WTC11 (cell line): Measurements from ENCODE around the gene RTP3.

ENCODE experiments used
- ELF4 ChIP-seq: sonication (generic); formaldehyde crosslinking; IDR thresholded peaks from 2 replicates; pipeline ENCODE4 v1.8.1; 2022; ENCODE audit warnings: low read depth, mild to moderate bottlenecking, moderate library complexity, missing genetic modification reagents
- MXD4 ChIP-seq: fragments of 250-450 bp; sonication (Bioruptor Pico); IDR thresholded peaks from 2 replicates; pipeline ENCODE4 v1.8.0; 2021; ENCODE audit warnings: mild to moderate bottlenecking, moderate library complexity, borderline replicate concordance
- NFE2L1 ChIP-seq: sonication (generic); formaldehyde crosslinking; IDR thresholded peaks from 2 replicates; pipeline ENCODE4 v1.8.1; 2023; ENCODE audit warnings: missing genetic modification reagents
- ZNF232 ChIP-seq: sonication (generic); formaldehyde crosslinking; IDR thresholded peaks from 2 replicates; pipeline ENCODE4 v1.8.0; 2022; ENCODE audit warnings: mild to moderate bottlenecking, missing genetic modification reagents
- TF ChIP-seq, protein P1 (sequence below): fragments of 200-600 bp; IDR thresholded peaks from 2 replicates; pipeline ENCODE4 v1.8.0; 2022; ENCODE audit warnings: antibody characterized with exemption

DNA sequence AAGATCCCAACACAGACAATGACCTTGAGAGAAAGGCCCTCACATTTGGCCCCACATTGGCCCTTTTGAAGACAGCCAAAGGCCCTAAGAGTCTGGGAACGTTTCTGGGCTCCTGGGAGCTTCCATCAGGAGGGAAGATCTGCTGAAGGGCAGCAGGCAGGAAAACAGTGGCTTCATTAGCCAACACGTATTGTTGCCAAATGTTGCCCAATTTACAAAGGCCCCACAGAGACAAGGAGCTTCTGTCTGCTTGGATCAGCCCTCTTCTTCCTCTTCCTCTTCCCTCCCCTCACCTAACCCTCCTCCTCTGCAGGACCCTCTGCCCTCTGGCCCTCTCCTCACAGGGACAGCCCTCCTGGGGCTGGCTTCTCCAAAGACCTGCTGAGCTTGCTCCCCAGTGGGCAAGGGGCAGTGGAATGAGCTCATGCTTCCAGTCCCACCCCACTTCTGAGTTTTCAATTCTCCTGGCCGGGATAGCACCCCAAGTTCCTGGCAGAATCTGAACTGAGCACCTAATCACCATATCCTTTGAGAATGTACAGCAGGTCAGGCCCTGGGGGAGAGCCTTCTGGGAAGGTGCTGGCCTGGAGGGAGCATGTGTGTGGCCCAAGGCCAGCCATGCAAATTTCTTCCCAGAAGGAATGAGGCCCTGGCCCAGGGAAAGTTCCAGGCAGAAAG lies 28.0 kb upstream of the RTP3 start:
- TF ChIP-seq, protein P1, sequence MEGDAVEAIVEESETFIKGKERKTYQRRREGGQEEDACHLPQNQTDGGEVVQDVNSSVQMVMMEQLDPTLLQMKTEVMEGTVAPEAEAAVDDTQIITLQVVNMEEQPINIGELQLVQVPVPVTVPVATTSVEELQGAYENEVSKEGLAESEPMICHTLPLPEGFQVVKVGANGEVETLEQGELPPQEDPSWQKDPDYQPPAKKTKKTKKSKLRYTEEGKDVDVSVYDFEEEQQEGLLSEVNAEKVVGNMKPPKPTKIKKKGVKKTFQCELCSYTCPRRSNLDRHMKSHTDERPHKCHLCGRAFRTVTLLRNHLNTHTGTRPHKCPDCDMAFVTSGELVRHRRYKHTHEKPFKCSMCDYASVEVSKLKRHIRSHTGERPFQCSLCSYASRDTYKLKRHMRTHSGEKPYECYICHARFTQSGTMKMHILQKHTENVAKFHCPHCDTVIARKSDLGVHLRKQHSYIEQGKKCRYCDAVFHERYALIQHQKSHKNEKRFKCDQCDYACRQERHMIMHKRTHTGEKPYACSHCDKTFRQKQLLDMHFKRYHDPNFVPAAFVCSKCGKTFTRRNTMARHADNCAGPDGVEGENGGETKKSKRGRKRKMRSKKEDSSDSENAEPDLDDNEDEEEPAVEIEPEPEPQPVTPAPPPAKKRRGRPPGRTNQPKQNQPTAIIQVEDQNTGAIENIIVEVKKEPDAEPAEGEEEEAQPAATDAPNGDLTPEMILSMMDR: no peak
- TF ChIP-seq ZNF232 (CRISPR knock-in tag) (no peak), NFE2L1 (CRISPR knock-in tag) (no peak), ELF4 (CRISPR knock-in tag) (no peak), MXD4 (no peak)
